OCI-LY1 (cell line): Measurements from ENCODE around the gene BATF.

Experiments used
- H2AFZ ChIP-seq: fragments of 200-600 bp; sonication (generic), shearing (Covaris generic); 2 replicates; pipeline ENCODE4 v1.6.0; 2014; ENCODE audit warnings: antibody characterized with exemption, mild to moderate bottlenecking, low read length
- H3F3A ChIP-seq: fragments of 200-600 bp; sonication (generic), shearing (Covaris generic); 2 replicates; pipeline ENCODE4 v1.6.0; 2014; ENCODE audit warnings: mild to moderate bottlenecking, antibody characterized with exemption, low read length, moderate library complexity; ENCODE audit not compliant: insufficient read depth
- H3K27ac ChIP-seq: fragments of 200-600 bp; sonication (generic); 2 replicates; pipeline ENCODE4 v1.5.1; 2014; ENCODE audit warnings: low read length, mixed run types, mild to moderate bottlenecking, low read depth; ENCODE audit not compliant: poor library complexity, severe bottlenecking
- H3K27me3 ChIP-seq: fragments of 200-600 bp; sonication (generic); 2 replicates; pipeline ENCODE4 v1.6.0; 2014; ENCODE audit warnings: antibody characterized with exemption, mild to moderate bottlenecking, low read length, moderate library complexity; ENCODE audit not compliant: insufficient read depth
- H3K36me3 ChIP-seq: fragments of 200-600 bp; sonication (generic); 2 replicates; pipeline ENCODE4 v1.6.1; 2014; ENCODE audit warnings: mild to moderate bottlenecking, antibody characterized with exemption, low read length, moderate library complexity, mixed read lengths; ENCODE audit not compliant: insufficient read depth
- H3K4me1 ChIP-seq: fragments of 200-600 bp; sonication (generic); 2 replicates; pipeline ENCODE4 v1.5.1; 2014; ENCODE audit warnings: mild to moderate bottlenecking, low read length, moderate library complexity; ENCODE audit not compliant: insufficient read depth, severe bottlenecking
- H3K4me2 ChIP-seq: fragments of 200-600 bp; sonication (generic), shearing (Covaris generic); 2 replicates; pipeline ENCODE4 v1.6.1; 2014; ENCODE audit warnings: low read length
- H3K4me3 ChIP-seq: fragments of 200-600 bp; sonication (generic); 2 replicates; pipeline ENCODE4 v1.5.1; 2014; ENCODE audit warnings: low read length, low read depth, mild to moderate bottlenecking, mixed read lengths; ENCODE audit not compliant: poor library complexity, severe bottlenecking
- H3K79me2 ChIP-seq: fragments of 200-600 bp; shearing (Covaris generic); 2 replicates; pipeline ENCODE4 v1.6.1; 2016; ENCODE audit warnings: mixed run types, low read length, mixed read lengths; ENCODE audit not compliant: insufficient read depth
- H3K9ac ChIP-seq: fragments of 200-600 bp; sonication (generic), shearing (Covaris generic); 2 replicates; pipeline ENCODE4 v1.6.1; 2014; ENCODE audit warnings: mild to moderate bottlenecking, low read length, mixed read lengths
- H3K9me2 ChIP-seq: fragments of 200-600 bp; sonication (generic), shearing (Covaris generic); 2 replicates; pipeline ENCODE4 v1.6.1; 2014; ENCODE audit warnings: low read depth, mild to moderate bottlenecking, low read length, mixed read lengths
- H3K9me3 ChIP-seq: fragments of 200-600 bp; shearing (Covaris generic); 2 replicates; pipeline ENCODE4 v1.6.1; 2014; ENCODE audit warnings: low read length, mixed read lengths
- H4K20me1 ChIP-seq: fragments of 200-600 bp; sonication (generic), shearing (Covaris generic); 2 replicates; pipeline ENCODE4 v1.6.0; 2016; ENCODE audit warnings: mild to moderate bottlenecking, low read length; ENCODE audit not compliant: insufficient read depth
- EZH2 ChIP-seq: fragments of 200-600 bp; sonication (generic), shearing (Covaris generic); IDR thresholded peaks from 2 replicates; pipeline ENCODE4 v1.8.0; 2017; ENCODE audit warnings: borderline replicate concordance, mixed run types, mild to moderate bottlenecking, antibody characterized with exemption, low read length, moderate library complexity, mixed read lengths
- TF ChIP-seq, protein P1 (sequence below): fragments of 200-600 bp; sonication (generic), shearing (Covaris generic); IDR thresholded peaks from 2 replicates; pipeline ENCODE4 v1.5.1; 2017; ENCODE audit warnings: mild to moderate bottlenecking, antibody characterized with exemption, low read length, moderate library complexity, mixed read lengths

The BATF gene

DNA sequence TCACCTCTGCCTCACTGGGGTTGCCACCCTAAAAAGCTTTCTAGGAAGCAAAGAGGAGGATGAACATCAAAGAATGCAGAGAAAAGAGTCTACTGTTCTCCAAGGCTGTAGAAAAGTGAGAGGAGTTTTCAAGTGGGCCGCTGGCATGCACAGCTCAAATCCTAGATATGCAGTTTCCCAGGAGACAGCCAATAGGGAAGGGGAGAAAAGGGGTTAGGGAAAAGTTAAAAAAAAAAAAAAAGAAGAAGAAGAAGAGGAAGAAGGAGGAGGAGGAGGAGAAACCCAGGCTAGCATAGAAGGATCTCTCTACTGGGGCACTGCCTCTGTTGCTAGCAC lies 682 bp downstream of the BATF start:
- H3K9ac ChIP-seq = no peak overlapping the region
- no peak overlapping the region for H3K27ac ChIP-seq
- no peaks in the 10 kb centered on the region for H4K20me1 ChIP-seq
- H3K9me3 ChIP-seq = no peaks in the 10 kb centered on the region
- no peaks in the 10 kb centered on the region for H3F3A ChIP-seq
- H3K79me2 ChIP-seq = no peaks in the 10 kb centered on the region
- no peaks in the 10 kb centered on the region for H3K9me2 ChIP-seq
- H3K27me3 ChIP-seq = no peaks in the 10 kb centered on the region; the same call in 1 of the 2 replicates
- TF ChIP-seq EZH2 = no peak
- TF ChIP-seq, protein P1, sequence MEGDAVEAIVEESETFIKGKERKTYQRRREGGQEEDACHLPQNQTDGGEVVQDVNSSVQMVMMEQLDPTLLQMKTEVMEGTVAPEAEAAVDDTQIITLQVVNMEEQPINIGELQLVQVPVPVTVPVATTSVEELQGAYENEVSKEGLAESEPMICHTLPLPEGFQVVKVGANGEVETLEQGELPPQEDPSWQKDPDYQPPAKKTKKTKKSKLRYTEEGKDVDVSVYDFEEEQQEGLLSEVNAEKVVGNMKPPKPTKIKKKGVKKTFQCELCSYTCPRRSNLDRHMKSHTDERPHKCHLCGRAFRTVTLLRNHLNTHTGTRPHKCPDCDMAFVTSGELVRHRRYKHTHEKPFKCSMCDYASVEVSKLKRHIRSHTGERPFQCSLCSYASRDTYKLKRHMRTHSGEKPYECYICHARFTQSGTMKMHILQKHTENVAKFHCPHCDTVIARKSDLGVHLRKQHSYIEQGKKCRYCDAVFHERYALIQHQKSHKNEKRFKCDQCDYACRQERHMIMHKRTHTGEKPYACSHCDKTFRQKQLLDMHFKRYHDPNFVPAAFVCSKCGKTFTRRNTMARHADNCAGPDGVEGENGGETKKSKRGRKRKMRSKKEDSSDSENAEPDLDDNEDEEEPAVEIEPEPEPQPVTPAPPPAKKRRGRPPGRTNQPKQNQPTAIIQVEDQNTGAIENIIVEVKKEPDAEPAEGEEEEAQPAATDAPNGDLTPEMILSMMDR = no peak
- H2AFZ ChIP-seq = no peak overlapping the region
- H3K36me3 ChIP-seq = no peaks in the 10 kb centered on the region
- peaks cover 14% of the 10 kb centered on the region for H3K4me1 ChIP-seq
- H3K4me3 ChIP-seq = peak overlapping the region; percentile 46
- H3K4me2 ChIP-seq = peak overlapping the region; percentile 66

DNA sequence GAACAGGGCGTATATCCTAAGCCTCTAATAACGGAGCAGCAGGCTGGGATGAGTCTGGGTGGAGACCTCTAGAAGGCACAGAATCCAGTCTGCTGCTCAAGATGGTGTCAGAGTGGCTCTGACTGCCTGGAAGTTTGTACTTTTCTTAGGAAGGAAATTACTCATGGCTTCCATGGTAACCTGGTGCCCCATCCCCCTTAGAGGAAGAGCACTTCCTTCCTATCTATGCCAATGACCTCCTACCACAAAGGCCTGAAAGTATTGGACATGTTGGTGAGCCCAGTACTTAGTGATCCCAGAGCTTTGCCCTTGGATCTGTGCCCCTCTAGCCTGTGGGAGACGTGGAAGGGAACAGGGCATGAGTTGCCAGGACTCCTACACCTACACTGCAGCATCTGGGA lies 1.5 kb downstream of the BATF start:
- no peaks in the 10 kb centered on the region for H3F3A ChIP-seq
- no peak overlapping the region for H3K4me3 ChIP-seq
- no peaks in the 10 kb centered on the region for H3K9me2 ChIP-seq
- no peak overlapping the region for H2AFZ ChIP-seq
- H3K36me3 ChIP-seq = no peaks in the 10 kb centered on the region
- no peaks in the 10 kb centered on the region; the same call in 1 of the 2 replicates for H3K27me3 ChIP-seq
- no peaks in the 10 kb centered on the region for H3K79me2 ChIP-seq
- TF ChIP-seq, protein P1 = no peak
- no peak for TF ChIP-seq EZH2
- no peaks in the 10 kb centered on the region for H3K9me3 ChIP-seq
- no peak overlapping the region for H3K4me2 ChIP-seq
- H4K20me1 ChIP-seq = no peaks in the 10 kb centered on the region
- no peak overlapping the region for H3K27ac ChIP-seq
- H3K4me1 ChIP-seq = peaks cover 14% of the 10 kb centered on the region
- H3K9ac ChIP-seq = no peak overlapping the region

DNA sequence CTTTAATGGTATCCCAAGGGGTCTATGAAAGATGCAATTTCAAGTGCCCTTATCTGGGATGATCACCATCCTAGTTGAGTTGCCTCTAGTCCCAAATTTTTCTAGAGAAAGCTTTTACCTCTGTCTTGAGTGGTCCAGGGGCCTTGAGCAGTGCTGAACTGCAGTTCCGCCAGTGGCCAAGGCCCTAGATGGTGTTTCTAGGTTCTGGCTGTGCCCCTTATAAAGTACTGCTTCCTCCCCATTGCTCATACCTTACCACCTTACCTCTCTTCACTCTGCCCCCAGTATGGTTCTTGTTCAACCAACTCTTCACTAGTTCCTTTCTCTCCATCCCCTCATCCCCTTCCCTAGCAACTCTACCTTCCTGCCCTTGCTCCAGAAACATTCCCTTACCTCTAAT lies 3.7 kb downstream of the BATF start:
- Histone ChIP-seq H3K36me3 (no peaks in the 10 kb centered on the region), H3K4me2 (no peak overlapping the region), H3K9me3 (no peaks in the 10 kb centered on the region), H3K9me2 (no peaks in the 10 kb centered on the region), H3F3A (no peaks in the 10 kb centered on the region), H2AFZ (no peak overlapping the region), H4K20me1 (no peaks in the 10 kb centered on the region), H3K4me3 (no peak overlapping the region), H3K79me2 (no peaks in the 10 kb centered on the region), H3K4me1 (peaks cover 14% of the 10 kb centered on the region), H3K9ac (no peak overlapping the region), H3K27ac (no peak overlapping the region), H3K27me3 (no peaks in the 10 kb centered on the region; the same call in 1 of the 2 replicates)
- no peak for TF ChIP-seq EZH2
- TF ChIP-seq, protein P1 = no peak
